HCT116 (cell line): Measurements from ENCODE around the gene KNSTRN.

ENCODE experiments used
- CTCF ChIP-seq, 3 experiments: fragments of 200-600 bp in 1 of 3; sonication (generic) in 1 of 3; IDR thresholded peaks in 2 of 3; conservative IDR thresholded peaks in 1 of 3; 2 replicates each; pipeline ENCODE4 v1.5.1; 2012 to 2017; ENCODE audit warnings: low read depth in 2 of 3, low read length in 2 of 3, antibody characterized with exemption in 1 of 3, borderline replicate concordance in 1 of 3, control low read depth in 1 of 3, mild to moderate bottlenecking in 1 of 3, mixed read lengths in 1 of 3, mixed run types in 1 of 3, moderate library complexity in 1 of 3; ENCODE audit not compliant: insufficient read depth in 1 of 3
- EGR1 ChIP-seq: IDR thresholded peaks from 2 replicates; pipeline ENCODE4 v1.6.1; 2012; ENCODE audit warnings: low read depth
- EZH2 ChIP-seq: fragments of 200-600 bp; sonication (generic); IDR thresholded peaks from 2 replicates; pipeline ENCODE4 v1.6.1; 2017; ENCODE audit warnings: antibody characterized with exemption, mixed run types
- EZH2phosphoT487 ChIP-seq: fragments of 200-600 bp; IDR thresholded peaks from 2 replicates; pipeline ENCODE4 v1.6.1; 2018; ENCODE audit warnings: antibody characterized with exemption, borderline replicate concordance
- JUND ChIP-seq: IDR thresholded peaks from 2 replicates; pipeline ENCODE4 v1.6.1; 2012
- POLR2A ChIP-seq: IDR thresholded peaks from 2 replicates; pipeline ENCODE4 v1.7.0; 2011; ENCODE audit warnings: borderline replicate concordance; ENCODE audit not compliant: insufficient read depth, insufficient read length; ENCODE audit errors: extremely low read depth
- POLR2AphosphoS5 ChIP-seq: IDR thresholded peaks from 2 replicates; pipeline ENCODE4 v1.6.1; 2011; ENCODE audit warnings: mild to moderate bottlenecking, low read depth, low read length, moderate library complexity
- ZFX ChIP-seq: fragments of 450-650 bp; IDR thresholded peaks from 2 replicates; pipeline ENCODE4 v1.6.1; 2017
- TF ChIP-seq, protein P1 (sequence below): IDR thresholded peaks from 2 replicates; pipeline ENCODE4 v1.6.1; 2012
- TF ChIP-seq, protein P2 (sequence below): IDR thresholded peaks from 2 replicates; pipeline ENCODE4 v1.6.1; 2012; ENCODE audit warnings: low read depth

DNA sequence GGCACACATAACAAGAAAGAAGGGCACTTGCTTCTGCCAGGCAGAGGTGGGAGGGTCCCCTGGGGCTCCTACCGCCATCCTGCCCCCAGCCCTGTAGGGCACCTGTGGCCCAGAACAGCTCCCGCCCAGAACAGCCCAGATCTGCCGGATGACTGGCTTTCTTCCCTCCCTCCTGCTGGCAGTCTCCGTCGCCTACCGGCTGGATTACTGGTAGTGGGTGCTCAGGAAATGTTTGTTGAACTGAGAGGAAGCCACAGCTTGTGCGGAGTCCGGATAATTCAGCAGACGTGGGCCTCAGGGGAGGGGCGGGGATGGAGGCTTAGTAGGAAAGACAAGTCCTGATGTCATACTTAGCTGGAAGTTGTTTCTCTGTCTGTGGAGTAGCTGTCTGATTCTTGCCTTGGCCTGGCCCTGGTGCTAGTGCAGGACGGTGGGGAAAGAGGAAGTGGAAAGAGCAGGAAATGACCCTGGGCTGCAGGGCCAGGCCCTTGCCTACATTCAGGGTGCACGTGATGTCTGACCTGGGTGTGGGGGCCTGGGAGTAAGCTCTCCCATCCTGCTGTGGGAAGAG is 48.5 kb upstream of the KNSTRN start:
- no peak for TF ChIP-seq CTCF (IDR thresholded peaks at IDR 0.05 in 2 of 3, conservative IDR thresholded peaks at IDR 0.05 in 1 of 3; ENCODE audit: borderline replicate concordance in 1 of 3, insufficient read depth in 1 of 3, low read depth in 2 of 3, low read length in 2 of 3)
- TF ChIP-seq ZFX = no peak
- no peak for TF ChIP-seq POLR2A
- TF ChIP-seq JUND = no peak
- no peak for TF ChIP-seq EGR1
- TF ChIP-seq, protein P1, sequence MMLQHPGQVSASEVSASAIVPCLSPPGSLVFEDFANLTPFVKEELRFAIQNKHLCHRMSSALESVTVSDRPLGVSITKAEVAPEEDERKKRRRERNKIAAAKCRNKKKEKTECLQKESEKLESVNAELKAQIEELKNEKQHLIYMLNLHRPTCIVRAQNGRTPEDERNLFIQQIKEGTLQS = no peak
- no peak for TF ChIP-seq EZH2
- TF ChIP-seq, protein P2, sequence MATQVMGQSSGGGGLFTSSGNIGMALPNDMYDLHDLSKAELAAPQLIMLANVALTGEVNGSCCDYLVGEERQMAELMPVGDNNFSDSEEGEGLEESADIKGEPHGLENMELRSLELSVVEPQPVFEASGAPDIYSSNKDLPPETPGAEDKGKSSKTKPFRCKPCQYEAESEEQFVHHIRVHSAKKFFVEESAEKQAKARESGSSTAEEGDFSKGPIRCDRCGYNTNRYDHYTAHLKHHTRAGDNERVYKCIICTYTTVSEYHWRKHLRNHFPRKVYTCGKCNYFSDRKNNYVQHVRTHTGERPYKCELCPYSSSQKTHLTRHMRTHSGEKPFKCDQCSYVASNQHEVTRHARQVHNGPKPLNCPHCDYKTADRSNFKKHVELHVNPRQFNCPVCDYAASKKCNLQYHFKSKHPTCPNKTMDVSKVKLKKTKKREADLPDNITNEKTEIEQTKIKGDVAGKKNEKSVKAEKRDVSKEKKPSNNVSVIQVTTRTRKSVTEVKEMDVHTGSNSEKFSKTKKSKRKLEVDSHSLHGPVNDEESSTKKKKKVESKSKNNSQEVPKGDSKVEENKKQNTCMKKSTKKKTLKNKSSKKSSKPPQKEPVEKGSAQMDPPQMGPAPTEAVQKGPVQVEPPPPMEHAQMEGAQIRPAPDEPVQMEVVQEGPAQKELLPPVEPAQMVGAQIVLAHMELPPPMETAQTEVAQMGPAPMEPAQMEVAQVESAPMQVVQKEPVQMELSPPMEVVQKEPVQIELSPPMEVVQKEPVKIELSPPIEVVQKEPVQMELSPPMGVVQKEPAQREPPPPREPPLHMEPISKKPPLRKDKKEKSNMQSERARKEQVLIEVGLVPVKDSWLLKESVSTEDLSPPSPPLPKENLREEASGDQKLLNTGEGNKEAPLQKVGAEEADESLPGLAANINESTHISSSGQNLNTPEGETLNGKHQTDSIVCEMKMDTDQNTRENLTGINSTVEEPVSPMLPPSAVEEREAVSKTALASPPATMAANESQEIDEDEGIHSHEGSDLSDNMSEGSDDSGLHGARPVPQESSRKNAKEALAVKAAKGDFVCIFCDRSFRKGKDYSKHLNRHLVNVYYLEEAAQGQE = no peak
- TF ChIP-seq EZH2phosphoT487 = no peak
- no peak for TF ChIP-seq POLR2AphosphoS5
